ENCODE data around the gene CCNT2.

- TF ChIP-seq ARNTL (CRISPR knock-in tag; IDR thresholded peaks at IDR 0.05; ENCODE audit: borderline replicate concordance, low read depth) (no peak), RARB (CRISPR knock-in tag; IDR thresholded peaks at IDR 0.05) (no peak), ZC3H10 (CRISPR knock-in tag; IDR thresholded peaks at IDR 0.05) (no peak), ZNF8 (CRISPR knock-in tag; IDR thresholded peaks at IDR 0.05) (no peak)
These were observed 70.5 kb downstream of the CCNT2 start for GRCh38 chr2:134988994-134989605.
